HepG2 (cell line): Measurements from ENCODE around the gene TUBG1. TPM values are rescaled to one million over a fixed set of nuclear protein-coding genes. Genes with fewer than 3 reads are reported as not detected.

Source experiments
- BCL6 ChIP-seq: IDR thresholded peaks from 2 replicates; pipeline ENCODE4 v1.6.1; 2016; ENCODE audit warnings: missing genetic modification reagents, missing compliant biosample characterization
- DRAP1 ChIP-seq: IDR thresholded peaks from 2 replicates; pipeline ENCODE4 v1.6.1; 2016; ENCODE audit warnings: missing genetic modification reagents, missing compliant biosample characterization
- GABPA ChIP-seq, 2 experiments: IDR thresholded peaks; 2 replicates each; pipeline ENCODE4 v1.6.1; 2011 to 2016; ENCODE audit warnings: low read depth in 2 of 2, low read length in 1 of 2, missing biosample characterization in 1 of 2, missing genetic modification characterization in 1 of 2
- HNRNPL ChIP-seq: fragments of 200-400 bp; formaldehyde crosslinking; IDR thresholded peaks from 2 replicates; pipeline ENCODE4 v1.6.1; 2017; ENCODE audit warnings: mild to moderate bottlenecking, low read depth, low read length
- JUNB ChIP-seq: sonication (generic); formaldehyde crosslinking; IDR thresholded peaks from 2 replicates; pipeline ENCODE4 v1.8.0; 2022; ENCODE audit warnings: missing genetic modification reagents, mild to moderate bottlenecking, borderline replicate concordance
- PAF1 ChIP-seq: IDR thresholded peaks from 2 replicates; pipeline ENCODE4 v1.6.1; 2016; ENCODE audit warnings: missing genetic modification reagents, missing compliant biosample characterization
- SALL2 ChIP-seq: sonication (generic); formaldehyde crosslinking; IDR thresholded peaks from 2 replicates; pipeline ENCODE4 v1.8.1; 2023; ENCODE audit warnings: mild to moderate bottlenecking, missing genetic modification reagents, inconsistent platforms
- SKI ChIP-seq: fragments of 450-650 bp; IDR thresholded peaks from one replicate; pipeline ENCODE4 v1.6.1; 2018; ENCODE audit warnings: mild to moderate bottlenecking; ENCODE audit not compliant: partially characterized antibody
- SP4 ChIP-seq: sonication (generic); formaldehyde crosslinking; IDR thresholded peaks from 2 replicates; pipeline ENCODE4 v1.8.1; 2023; ENCODE audit warnings: mild to moderate bottlenecking, missing genetic modification reagents
- TFE3 ChIP-seq: IDR thresholded peaks from 2 replicates; pipeline ENCODE4 v1.6.1; 2016
- TOPORS ChIP-seq: sonication (generic); formaldehyde crosslinking; IDR thresholded peaks from 2 replicates; pipeline ENCODE4 v1.8.0; 2023; ENCODE audit warnings: mild to moderate bottlenecking, missing genetic modification reagents
- ZHX2 ChIP-seq, 2 experiments: sonication (generic) in 1 of 2; formaldehyde crosslinking in 1 of 2; IDR thresholded peaks; 2 replicates each; pipeline versions ENCODE4 v1.6.1 to v1.9.0; 2014 to 2022; ENCODE audit warnings: antibody characterized with exemption in 1 of 2, borderline replicate concordance in 1 of 2, inconsistent platforms in 1 of 2, low read depth in 1 of 2, missing genetic modification reagents in 1 of 2
- ZNF12 ChIP-seq: sonication (generic); formaldehyde crosslinking; IDR thresholded peaks from 2 replicates; pipeline ENCODE4 v1.5.0; 2020; ENCODE audit warnings: missing genetic modification reagents
- ZNF18 ChIP-seq: sonication (generic); formaldehyde crosslinking; IDR thresholded peaks from 2 replicates; pipeline ENCODE4 v1.8.0; 2022; ENCODE audit warnings: mild to moderate bottlenecking, missing genetic modification reagents; ENCODE audit not compliant: insufficient replicate concordance
- ZNF225 ChIP-seq: sonication (generic); formaldehyde crosslinking; IDR thresholded peaks from 2 replicates; pipeline ENCODE4 v1.4.0; 2020; ENCODE audit warnings: mild to moderate bottlenecking, missing genetic modification reagents
- ZNF256 ChIP-seq: sonication (generic); formaldehyde crosslinking; conservative IDR thresholded peaks from 2 replicates; pipeline ENCODE4 v1.4.0; 2020; ENCODE audit warnings: missing genetic modification reagents
- ZNF343 ChIP-seq: sonication (generic); formaldehyde crosslinking; IDR thresholded peaks from 2 replicates; pipeline ENCODE4 v1.4.0; 2020; ENCODE audit warnings: mild to moderate bottlenecking, missing genetic modification reagents
- ZNF598 ChIP-seq: sonication (generic); formaldehyde crosslinking; IDR thresholded peaks from 2 replicates; pipeline ENCODE4 v1.5.1; 2020; ENCODE audit warnings: mild to moderate bottlenecking, missing genetic modification reagents, borderline replicate concordance
- ZNF75D ChIP-seq: sonication (generic); formaldehyde crosslinking; IDR thresholded peaks from 2 replicates; pipeline ENCODE4 v1.8.1; 2023; ENCODE audit warnings: missing genetic modification reagents, mild to moderate bottlenecking, borderline replicate concordance
- polyA plus RNA-seq, 8 experiments: library from polyadenylated mRNA; depleted of rRNA in 3 of 8; stranded (reverse) in 7 of 8; unstranded in 1 of 8; fragments of >200 nt; fragmentation: Illumina TruSeq in 4 of 8; extraction: Trizol in 4 of 8; gene quantifications; 2 replicates each; pipeline versions ENCODE4 v1.2.1 to v1.2.3, GENCODE V29; 2011 to 2016; ENCODE audit warnings: low read depth in 4 of 8, missing spikeins in 1 of 8, mixed read lengths in 1 of 8; ENCODE audit not compliant: insufficient read depth in 1 of 8
- total RNA-seq, 5 experiments: library from RNA; depleted of rRNA; stranded (reverse); fragments of >200 nt; fragmentation: Illumina TruSeq; extraction: Trizol; gene quantifications; 2 replicates each; pipeline ENCODE4 v1.2.3, GENCODE V29; 2016; ENCODE audit warnings: low read depth in 1 of 5

TUBG1 gene
- total and polyA plus RNA-seq, 2 of the 13 experiments (the other 11 are each of a cell fraction or from before 2014, with no cell fraction given) = 74.1 to 137 TPM

- peak; percentile 66; the same call in 1 of the 2 replicates for TF ChIP-seq ZNF225 (CRISPR knock-in tag)
- no peak for TF ChIP-seq ZNF12 (CRISPR knock-in tag)
- no peak for TF ChIP-seq ZNF256 (CRISPR knock-in tag)
- TF ChIP-seq ZNF18 (CRISPR knock-in tag) = peak; percentile 84
- 0 out of 2 replicates have a peak, but pooled peaks have one; percentile 36 for TF ChIP-seq BCL6 (CRISPR knock-in tag)
- peak; percentile 64; the same call in 1 of the 2 replicates for TF ChIP-seq TFE3 (CRISPR knock-in tag)
- TF ChIP-seq DRAP1 = peak; percentile 74; the same call in 1 of the 2 replicates
- no peak for TF ChIP-seq PAF1 (CRISPR knock-in tag)
- no peak for TF ChIP-seq ZNF75D (CRISPR knock-in tag)
- no peak for TF ChIP-seq SKI
- no peak for TF ChIP-seq ZNF343
- peak; percentile 95 for TF ChIP-seq TOPORS (CRISPR knock-in tag)
- peak; percentile 78 for TF ChIP-seq ZHX2 (IDR thresholded peaks at IDR 0.05; ENCODE audit: low read depth)
- no peak for TF ChIP-seq ZHX2 (CRISPR knock-in tag; IDR thresholded peaks at IDR 0.05; ENCODE audit: borderline replicate concordance)
- peak; percentile 42; the same call in 1 of the 2 replicates for TF ChIP-seq SALL2 (CRISPR knock-in tag)
- TF ChIP-seq JUNB (CRISPR knock-in tag) = no peak
- TF ChIP-seq SP4 (CRISPR knock-in tag) = peak; percentile 78
- TF ChIP-seq GABPA (IDR thresholded peaks at IDR 0.05; ENCODE audit: low read depth, low read length) = peak; percentile 96
- peak; percentile 97 for TF ChIP-seq GABPA (CRISPR knock-in tag; IDR thresholded peaks at IDR 0.05; ENCODE audit: low read depth)
- TF ChIP-seq ZNF598 (CRISPR knock-in tag) = peak; percentile 87
- peak; percentile 74; the same call in 1 of the 2 replicates for TF ChIP-seq HNRNPL
Observed at GRCh38 chr17:42577532-42578281, 31.8 kb upstream of the TUBG1 start, which contains the start of gene PSMC3IP (continued).
